ENCODE data around the gene KIFAP3.
"Not testable (repeated sequence)": the region's sequence is repeated elsewhere in the genome, so short reads cannot be mapped to it uniquely, and the experiment has no call there.

The KIFAP3 gene

DNA sequence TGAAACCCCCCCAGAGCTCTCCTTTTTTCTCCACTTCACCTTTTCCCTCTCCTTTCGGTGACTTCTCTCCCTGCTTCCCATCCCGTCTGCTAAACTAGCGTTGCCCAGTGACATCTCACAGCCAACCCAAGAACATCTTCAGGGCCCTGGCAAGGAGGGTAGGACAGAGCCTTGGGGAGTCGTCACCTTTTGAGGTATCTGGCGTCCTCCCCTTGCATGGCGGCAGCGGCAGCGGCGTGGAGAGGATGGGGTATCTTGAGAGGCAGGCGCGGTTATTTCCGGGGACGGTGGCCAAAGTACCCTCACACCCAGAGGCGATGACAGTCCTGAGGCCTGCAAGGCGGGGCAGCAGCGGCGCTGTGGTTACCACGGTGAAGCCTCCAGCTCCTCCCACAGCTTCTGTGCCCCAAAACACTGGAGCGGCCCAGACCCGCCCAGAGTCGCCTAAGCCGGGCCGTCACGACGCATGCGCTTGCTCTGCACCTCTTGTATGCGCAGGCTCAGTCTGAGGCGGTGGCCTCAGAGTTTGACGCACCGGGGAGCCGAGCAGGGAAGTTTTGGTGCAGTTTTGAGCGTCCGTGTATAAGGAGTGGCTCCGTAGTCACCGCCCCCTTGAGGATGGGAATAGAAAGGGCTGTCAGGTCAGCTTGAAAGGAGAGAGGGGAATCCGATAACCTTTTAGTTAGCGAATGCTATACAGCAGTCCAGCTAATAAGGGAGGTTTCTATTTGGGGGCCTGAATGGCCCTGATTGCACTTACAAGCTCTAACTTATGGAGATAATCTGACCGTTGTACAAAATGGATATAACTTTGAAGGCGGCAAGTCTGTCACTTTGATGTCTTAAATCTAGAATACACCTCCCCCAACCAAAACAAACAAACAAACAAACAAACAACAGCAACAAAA lies at the start of gene KIFAP3:
Gene KIFAP3, minus strand, starts transcription at position 446 of the 908 bp plus-strand sequence. Its CDS starts 228 bp downstream, at position 218.
- peak; percentile 97 for DNase-seq

DNA sequence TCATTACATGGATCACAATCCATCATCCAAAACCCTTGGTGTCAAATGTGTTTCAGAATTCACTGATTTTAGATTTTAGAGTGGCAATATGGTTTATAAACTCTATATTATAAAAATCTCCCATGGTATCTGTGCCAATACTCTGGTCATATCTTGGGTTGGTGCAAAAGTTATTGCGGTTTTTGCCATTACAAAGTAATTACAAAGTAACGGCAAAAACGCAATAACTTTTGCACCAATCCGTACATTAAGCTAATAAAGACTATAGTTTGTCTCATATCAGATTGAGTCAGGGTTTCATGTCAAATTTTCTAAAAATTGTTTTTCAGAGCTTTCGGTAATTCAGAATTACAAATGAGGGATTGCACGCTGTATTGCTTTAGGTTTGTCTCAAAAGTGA lies 47.9 kb upstream of the KIFAP3 start:
- DNase-seq = no peak

DNA sequence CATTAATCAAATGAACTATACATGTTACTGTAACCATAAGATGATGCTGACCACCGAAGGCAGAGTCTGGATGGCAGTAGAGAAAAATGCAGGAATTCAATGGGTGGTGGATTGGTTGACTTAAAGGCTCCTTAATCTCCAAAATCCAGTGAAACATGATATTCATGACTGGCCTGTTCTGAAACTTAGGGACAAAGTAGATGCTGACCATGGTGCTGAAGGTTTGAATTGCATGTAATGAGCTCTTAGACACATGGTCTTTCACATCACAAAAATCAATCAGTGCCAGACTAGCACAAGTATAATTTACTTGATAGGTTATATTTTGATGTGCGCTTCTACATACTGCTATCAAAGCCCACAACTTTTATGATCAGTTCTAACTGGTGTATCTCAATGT lies 40.4 kb upstream of the KIFAP3 start:
- DNase-seq = peak; percentile 8

DNA sequence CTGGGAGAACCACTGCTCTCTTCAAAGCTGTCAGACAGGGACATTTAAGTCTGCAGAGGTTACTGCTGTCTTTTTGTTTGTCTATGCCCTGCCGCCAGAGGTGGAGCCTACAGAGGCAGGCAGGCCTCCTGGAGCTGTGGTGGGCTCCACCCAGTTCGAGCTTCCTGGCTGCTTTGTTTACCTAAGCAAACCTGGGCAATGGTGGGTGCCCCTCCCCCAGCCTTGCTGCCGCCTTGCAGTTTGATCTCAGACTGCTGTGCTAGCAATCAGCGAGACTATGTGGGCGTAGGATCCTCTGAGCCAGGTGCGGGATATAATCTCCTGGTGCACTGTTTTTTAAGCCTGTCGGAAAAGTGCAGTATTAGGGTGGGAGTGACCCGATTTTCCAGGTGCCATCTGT lies 38.6 kb upstream of the KIFAP3 start:
- not testable (repeated sequence) for DNase-seq

DNA sequence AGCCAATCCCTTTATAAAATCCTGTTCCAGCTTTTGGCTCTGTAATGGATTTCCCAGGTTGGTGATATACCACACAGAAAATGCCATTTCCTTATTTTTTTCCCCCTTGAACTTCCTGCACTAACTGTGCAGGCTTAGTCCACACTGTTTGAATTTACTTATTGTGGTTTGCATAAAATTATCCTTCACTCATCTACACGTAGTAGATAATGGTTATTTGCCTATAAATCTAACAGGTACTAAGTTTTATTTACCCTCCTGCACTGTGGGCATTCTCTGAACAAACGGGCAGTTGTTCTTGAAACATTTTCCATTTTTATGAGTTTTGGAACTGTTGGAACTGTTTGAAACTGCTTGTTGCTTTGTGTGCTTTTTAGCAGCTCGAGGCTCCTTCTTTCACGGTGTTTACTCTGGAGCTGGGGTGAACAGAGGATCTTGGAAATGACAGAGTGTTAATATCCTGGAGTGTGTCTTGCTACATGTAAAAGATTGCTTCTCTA lies 23.0 kb upstream of the KIFAP3 start:
- no peak for DNase-seq

DNA sequence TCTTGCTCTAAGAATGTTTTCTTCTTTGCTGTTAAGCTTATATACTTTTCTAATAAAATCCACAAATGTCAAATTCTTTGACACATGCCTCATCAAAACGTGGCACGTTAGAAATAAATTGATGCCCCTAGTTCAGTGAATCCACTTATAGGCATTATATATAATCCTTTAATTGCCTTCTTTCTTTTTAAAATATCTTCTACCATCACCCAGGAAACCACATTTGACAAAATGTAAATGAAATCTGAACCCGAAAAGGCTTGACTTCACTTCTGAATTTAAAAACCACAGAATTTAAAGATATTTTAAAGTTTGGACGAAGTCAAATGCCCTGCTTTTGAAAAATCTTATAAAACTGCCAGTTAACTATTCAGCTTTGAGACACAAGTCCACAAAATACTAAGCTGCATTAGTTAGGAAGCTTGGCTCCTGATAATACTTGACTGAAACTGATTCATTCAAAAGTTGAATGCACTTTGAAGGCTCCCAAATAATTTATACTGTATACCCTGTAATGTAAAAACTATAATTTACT lies 22.4 kb upstream of the KIFAP3 start:
- DNase-seq = no peak

DNA sequence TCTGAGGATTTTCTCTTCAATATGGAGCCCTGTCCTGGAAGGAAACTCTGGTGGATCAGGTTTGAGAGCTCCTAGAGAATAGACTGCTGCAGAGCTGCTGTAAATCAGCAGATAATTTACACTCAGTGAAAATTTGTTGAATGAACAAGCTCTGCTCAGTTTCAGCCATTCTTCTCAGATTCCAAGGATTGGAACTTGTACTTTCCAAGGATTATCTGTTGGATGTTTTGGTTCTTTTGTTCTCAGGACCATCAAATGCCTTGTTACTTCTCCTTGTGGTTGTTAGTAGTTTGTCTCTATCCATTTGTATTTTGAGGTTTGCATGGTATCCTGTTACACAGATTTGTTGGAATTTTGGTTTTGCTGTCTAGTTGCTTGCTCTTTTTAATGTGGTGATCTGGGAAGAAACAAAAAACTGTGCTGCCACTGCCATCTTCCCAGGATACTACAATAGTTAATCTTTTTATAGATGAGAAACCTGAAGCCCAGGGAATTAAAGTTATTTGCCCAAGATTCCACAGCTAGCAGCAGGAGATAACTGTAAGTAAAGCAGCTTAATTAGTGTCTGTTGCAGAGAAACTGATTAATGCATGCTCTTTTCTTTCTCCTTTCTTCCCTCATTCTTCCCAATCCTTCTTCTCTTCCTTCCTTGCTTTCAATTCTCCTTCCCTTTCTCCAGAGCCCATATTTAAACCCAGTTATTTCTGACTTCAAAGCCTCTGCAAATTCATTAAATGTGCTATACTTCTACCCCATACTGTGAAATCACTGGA lies 21.7 kb upstream of the KIFAP3 start:
- DNase-seq = no peak

DNA sequence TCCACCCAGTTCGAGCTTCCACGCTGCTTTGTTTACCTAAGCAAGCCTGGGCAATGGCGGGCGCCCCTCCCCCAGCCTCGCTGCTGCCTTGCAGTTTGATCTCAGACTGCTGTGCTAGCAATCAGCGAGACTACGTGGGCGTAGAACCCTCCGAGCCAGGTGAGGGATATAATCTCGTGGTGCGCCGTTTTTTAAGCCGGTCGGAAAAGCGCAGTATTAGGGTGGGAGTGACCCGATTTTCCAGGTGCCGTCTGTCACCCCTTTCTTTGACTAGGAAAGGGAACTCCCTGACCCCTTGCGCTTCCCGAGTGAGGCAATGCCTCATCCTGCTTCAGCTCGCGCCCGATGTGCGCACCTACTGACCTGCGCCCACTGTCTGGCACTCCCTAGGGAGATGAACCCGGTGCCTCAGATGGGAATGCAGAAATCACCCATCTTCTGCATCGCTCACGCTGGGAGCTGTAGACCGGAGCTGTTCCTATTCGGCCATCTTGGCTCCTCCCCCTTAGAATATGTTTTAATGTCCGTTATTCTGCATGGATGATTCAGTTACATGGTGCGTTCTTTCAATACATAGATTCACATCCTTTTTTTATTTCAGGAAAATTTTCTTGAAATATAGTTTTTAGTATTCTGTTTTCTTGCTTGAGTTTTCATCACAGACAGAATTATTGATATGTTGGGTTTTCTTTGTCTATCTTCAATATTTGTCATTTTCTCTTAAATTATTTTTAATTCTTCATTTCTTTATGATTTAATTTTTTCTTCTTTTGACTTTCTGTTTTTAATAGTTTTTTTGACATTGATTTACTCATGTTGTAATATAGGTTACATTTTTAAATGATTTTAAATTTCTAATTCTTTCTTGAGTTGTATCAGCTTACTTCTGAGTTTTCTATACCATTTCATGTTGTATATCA lies 20.5 kb upstream of the KIFAP3 start:
- DNase-seq = not testable (repeated sequence)

DNA sequence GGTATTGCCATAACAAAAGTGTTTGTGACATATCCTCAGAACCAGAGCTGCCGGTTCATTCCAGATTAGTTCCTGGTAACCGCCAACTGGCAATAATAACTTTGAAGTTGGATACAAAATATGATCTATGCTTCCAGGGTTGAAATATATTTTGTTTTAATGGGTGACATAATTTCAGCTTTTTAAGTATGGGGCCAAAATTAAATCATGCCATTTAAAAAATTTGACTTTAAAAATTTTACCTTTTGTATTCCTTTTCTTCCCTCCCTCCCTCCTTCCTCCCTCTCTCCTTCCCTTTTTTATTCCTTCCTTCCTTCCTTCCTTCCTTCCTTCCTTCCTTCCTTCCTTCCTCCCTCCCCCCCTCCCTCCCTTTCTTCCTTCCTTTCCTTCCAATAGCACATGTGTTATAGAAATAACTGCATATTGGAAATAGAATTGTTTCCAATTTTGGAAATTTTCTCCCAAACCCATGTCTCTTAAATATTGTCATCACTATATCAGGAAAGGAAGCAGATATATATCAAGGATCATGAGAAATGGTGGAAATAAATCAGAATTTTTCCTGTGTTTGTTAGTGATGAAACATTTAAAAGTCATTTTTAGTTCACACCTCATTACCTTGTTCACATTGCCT lies 12.0 kb upstream of the KIFAP3 start:
- DNase-seq = no peak

DNA sequence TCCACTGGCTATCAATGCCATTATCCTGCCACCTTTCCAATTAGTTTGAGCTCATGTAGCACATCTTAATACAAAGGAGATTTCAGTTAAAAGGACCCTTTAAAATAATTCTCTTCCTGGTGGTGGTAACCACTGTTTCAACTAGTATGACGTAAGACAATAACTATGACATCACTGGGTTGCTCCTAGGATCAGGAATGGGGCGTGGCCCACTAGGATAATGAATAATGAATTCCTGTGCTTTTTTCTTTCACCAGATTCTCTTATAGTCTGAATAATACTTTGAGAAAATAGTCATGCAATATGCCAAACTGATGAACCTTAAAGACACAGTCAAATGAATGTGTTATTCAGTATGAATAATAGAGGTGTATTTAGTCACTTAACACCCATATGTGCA lies 10.6 kb upstream of the KIFAP3 start:
- no peak for DNase-seq

DNA sequence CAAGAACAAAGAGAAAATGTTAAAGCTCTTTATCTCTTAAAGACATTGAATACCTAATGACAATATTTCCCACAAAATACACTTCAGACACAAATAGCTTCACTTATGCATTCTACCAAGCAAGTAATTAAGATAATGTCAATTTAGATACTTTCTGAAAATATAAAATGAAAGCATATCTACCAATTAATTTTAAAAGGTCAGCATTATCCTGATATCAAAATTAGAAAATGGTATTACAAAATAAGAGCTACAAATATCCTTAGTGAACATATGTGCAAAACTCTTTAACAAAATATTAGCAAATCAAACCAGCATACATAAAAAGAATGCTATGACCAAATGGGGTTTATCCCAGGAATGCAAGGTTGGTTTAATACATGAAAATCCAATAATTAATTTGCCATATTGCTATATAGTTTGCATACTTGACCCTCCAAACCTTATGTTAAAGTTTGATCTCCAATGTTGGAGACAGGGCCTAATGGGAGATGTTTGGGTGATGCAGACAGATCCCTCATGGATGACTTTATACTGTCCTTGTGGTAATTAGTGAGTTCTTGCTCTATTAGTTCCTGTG lies 4.2 kb upstream of the KIFAP3 start:
- DNase-seq = no peak

DNA sequence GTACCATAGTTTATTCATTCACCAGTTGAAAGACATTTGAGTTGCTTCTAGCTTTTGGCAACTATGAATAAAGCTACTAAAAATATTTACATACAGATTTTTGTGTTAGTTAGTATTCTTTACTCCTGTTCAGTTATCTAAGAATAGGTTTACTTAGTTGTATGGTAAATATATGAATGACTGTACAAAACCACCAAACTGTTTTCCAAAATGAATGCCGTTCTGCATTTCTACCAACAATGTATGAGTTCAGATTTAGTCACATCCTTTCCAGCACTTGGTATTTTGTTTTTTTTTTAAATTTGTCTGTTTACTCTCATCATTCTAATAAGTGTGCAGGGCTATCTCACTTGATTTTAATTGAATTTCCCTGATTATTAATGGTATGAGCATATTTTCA lies 3.4 kb upstream of the KIFAP3 start:
- DNase-seq = no peak

DNA sequence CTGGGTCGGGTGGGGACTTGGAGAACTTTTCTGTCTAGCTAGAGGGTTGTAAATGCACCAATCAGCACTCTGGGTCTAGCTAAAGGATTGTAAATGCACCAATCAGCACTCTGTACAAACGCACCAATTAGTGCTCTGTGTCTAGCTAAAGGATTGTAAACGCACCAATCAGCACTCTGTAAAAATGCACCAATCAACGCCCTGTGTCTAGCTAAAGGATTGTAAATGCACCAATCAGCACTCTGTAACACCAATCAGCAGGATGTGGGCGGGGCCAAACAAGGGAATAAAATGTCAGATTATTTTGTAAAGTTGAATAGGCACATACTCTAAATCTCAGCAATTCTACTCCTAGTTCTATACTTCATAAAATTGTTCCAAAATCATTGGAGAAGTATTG lies 2.5 kb upstream of the KIFAP3 start:
- not testable (repeated sequence) for DNase-seq

DNA sequence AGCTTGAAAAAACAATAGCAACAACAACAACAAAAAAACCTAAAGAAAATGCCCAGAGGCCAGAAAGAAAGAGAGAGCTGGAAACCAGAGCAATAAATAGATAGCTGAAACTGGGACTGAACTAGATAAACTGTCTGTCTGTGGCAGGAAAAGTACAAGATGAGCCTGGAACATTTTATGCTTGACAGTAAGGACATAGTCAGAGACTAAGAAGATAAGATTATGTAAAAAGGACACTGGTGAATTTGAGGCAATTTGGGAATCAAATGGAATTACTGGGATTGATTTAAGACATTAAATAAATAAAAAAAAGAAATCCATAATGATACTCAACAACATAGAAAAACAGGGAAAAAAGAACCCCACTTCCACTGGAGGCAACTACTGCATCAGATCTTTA lies 1.7 kb upstream of the KIFAP3 start:
- DNase-seq = no peak

DNA sequence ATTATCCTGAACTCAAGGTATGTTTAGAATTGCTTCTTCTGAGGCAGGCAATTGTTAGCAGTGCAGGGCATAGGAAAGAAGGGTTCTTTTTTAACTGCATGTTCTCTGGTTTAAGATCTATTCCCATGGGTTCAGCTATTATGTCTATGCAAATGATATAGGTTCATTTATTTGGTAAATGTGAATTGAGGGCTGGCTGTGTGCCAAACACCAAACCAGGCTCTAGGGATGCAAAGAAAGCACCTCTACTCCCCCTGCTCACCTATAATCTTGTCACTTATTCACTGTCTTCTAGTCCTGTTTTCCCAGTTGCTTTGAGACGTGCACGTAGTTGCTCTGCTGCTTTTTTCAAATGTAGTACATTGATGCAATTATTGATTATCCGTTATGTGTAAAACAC lies 691 bp upstream of the KIFAP3 start:
- DNase-seq = no peak

DNA sequence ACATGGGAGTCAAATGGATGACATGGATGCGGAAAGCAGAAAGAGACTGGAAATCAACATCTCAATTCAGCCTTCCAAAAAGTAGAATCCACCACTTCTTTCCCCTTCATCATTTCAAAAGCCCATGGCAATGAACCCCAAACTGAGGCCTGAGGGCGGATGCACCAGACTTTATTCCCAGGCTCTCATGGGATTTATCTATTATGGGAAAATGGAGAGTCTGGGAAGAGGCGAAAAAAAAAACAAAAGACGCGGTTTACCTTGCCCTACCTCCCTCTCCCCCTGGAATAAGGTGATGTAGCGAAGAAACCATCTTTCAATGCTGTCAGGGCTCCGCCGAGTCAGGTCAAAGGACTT lies 624 bp downstream of the KIFAP3 start:
- no peak for DNase-seq

DNA sequence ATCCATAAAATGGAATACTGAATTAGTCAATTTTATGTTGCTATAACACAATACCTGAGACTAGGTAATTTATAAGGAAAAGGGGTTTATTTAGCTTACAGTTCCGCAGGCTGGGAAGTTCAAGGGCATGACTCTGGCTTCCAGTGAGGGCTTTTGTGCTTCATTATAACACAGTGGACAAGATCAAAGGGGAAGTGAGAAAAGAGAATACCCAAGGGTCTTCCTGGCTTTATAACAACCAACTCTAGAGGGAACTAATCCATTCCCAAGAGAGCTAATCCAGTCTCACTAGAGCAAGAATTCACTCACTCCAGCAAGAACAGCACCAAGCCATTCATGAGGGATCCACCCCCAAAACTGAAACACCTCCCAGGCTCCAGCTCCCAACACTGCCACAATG lies 3.1 kb downstream of the KIFAP3 start:
- DNase-seq = no peak

DNA sequence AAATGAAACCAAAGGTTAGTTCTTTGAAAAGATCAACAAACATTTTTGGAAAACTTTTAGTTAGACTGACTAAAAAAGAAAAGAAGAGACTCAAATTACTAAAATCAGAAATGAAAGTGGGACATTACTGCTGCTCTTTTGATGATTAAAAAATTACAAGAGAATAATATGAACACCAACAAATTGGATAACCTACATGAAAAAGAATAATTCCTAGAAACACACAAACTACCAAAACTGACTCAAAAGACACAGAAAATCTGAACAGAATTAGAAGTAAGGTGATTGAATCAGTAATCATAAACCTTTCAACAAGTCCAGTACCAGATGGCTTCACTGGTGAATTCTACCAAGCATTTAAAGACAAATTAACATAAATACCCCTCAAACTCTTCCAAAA lies 5.6 kb downstream of the KIFAP3 start:
- DNase-seq = no peak

DNA sequence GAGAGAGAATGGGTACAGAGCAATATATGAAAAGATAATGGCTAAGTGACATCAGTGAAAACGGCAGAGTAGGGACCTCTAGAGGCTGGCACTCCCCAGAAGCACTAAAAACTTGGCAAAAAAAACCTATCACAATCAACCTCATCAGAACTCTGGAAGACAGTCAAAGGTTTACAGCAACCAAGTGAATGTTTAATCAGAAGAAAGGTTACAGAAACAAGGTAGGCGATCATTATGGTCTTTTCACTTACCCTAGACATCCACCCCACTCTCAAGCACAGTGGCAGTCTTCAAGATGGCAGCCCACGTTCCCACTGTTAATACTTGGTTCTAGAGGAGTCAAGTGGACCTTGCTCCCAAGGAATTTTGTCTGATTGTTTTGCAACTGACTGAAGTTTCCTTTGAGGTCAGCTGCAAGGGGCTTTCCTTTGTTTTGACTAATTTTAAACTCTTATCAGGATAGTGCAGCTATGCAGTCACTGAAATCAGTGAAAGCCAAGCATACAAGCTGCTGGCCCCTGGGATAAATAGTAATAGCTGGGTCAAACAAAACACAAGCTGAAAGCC lies 7.2 kb downstream of the KIFAP3 start:
- no peak for DNase-seq

DNA sequence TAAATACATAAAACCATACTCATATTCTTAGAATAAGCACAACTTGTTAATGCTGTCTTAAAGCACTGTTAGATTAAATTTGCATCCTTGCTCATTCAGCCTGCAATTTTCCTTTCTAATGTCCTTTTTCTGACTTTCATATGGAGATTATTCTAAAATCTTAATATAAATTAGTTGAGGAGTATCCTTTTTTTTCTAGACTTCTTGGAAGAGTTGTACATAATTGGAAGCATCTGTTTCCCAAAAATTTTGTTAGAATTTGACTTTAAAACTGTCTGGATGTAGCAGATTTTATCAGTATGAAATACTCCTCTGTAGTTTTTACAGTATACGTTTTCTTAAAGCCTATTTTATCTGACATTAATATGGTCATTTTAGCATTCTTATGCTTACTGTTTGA lies 9.7 kb downstream of the KIFAP3 start:
- no peak for DNase-seq

DNA sequence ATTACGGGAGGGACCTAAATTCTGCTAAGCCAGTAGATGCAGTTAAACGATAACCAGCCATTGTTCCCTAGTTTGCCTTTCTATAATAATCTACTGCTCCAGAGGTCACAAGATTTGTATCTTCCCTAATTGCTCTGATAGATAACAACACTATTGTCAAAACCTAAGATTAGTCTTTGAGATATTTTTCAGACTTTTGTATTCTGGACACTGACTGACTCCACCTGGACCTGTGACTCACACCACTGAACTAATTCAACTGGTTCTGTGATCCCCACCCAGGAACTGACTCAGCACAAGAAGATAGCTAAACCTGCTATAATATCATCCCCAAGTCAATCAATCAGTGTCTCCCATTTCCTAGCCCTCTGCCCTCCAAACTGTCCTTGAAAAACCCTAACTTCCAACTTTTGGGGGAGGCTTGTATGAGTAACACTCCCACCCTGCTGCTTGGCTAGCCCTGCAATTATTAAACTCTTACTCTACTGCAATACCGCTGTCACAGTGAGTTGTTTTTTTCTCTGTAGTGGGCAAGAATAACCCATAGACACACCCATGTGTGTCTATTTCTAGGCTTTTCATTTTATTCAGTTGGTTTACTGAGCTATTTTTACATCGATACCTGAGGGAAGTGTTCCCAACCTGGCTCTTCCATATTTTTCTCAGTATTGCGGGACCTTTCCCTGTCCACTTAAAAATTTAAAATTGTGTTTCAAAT lies 11.2 kb downstream of the KIFAP3 start:
- DNase-seq = no peak
